ENCODE results near the gene VGLL4.
"Not testable (repeated sequence)": the region's sequence is repeated elsewhere in the genome, so short reads cannot be mapped to it uniquely, and the experiment has no call there.

VGLL4 gene

DNA sequence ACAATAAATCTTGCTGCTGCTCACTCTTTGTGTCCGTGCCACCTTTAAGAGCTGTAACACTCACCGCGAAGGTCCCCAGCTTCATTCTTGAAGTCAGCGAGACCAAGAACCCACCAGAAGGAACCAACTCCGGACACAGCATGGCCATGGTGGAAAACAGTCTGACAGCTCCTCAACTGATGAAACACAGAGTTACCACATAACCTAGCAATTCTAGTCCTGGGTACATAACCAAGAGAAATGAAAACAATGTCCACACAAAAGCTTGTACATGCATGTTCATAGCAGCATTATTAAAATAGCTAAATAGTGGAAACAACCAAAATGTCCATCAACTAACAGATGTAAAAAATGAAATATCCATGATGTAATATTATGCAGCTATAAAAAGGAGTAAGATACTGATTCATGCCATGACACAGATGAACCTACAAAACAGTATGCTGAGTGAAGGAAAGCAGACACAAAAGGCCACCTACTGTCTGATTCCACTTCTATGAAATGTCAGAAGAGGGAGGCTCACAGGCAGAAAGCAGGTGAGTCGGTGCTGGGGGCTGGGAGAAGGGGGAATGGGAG lies 36.8 kb downstream of the VGLL4 start:
- DNase-seq (ENCODE audit: low read depth in 3 of 3): no peak

DNA sequence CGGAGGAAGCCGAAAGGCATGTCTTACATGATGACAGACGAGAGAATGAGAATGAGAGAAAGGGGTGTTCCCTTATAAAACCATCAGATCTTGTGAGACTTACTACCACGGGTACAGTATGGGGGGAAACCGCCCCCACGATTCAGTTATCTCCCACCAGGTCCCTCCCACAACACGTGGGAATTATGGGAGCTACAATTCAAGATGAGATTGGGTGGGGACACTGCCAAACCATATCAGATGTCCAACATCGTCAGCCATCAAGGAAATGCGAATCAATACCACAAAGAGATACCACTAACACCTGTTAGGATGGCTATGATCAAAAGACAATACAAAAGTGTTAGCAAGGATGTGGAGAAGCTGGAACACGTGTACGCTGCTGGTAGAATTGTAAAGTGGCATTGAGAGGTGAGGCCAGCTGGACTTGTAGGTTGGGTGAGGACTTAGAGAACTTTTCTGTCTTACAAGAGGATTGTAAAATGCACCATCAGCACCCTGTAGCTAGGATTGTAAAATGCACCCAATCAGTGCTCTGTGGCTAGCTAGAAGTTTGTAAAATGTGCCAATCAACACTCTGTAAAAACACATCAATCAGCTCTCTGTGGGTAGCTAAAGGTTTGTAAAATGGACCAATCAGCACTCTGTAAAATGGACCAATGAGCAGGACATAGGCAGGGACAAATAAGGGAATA lies 37.5 kb downstream of the VGLL4 start:
- no peak for DNase-seq (ENCODE audit: low read depth in 3 of 3)

DNA sequence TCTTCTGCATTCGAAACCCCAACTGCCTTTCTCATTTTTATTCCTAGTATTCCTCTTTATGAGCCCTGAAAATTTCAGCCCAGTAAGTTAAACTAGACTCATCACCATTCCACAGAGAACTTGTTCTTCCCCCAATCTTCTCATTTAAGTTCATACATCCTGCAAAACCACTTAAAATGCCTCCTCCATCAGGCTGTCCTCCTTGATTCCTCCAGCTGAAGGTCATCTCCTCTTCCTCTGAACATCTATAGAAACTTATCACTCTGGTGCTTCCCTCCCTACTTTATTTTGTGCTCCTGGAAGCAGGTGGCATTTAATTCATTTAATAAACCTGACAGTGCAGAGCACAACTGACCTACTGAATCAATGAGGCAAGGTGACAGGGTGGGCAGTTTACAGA lies 38.3 kb downstream of the VGLL4 start:
- no peak for DNase-seq (ENCODE audit: low read depth in 3 of 3)

DNA sequence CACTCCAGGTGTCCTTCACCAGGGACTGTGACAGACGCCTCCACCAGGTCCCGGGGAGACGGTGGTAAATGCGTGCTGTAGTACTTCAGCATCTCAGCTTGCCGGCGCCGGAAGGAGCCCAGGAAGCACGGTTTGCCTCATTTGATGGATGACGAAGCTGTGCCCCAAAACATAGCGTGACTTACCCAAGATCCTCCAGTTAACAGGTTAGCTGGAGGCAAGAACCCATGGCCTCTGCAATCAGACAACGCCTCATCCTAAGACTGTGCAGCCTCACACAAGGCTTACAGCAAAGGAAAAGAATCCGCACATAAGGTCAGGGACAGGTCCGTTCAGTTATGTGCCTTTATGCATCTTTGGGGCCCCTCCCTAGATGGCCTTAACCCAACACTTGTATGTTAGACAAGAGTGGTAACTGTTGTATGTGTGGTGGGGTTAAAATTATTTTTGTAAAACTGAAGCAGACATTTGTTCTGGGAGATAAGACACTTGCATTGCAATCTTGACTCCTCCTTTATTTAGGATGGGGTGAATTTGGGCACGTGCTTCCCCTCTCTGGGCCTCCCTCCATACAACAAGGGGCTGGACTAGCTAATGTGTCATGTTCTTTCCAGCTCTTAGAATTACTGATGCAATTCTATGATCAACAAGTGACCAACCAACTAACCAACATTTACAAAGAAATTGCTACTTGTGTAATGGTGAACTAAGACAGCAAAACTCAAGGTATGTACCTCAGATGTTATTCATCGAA lies 39.4 kb downstream of the VGLL4 start:
- DNase-seq (ENCODE audit: low read depth in 3 of 3): no peak

DNA sequence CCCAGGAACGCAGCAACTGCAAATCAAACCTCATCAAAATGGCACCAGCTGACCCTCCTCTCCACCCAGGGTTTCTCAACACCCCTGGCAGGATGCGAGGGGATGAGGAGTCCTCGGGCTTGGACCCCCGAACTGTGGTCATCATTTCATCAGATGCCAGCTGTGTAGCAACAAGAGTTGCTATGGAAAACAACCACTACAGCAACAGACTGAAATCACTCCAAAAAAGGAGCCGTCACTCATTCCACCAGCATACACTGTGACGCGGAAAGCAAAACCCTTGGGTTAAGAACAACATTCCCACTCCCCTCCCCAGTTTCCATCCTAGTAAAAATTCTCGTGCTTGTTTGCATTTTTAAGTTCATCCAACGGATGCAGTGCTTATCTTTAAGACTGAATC lies 40.1 kb downstream of the VGLL4 start:
- no peak for DNase-seq (ENCODE audit: low read depth in 3 of 3)

DNA sequence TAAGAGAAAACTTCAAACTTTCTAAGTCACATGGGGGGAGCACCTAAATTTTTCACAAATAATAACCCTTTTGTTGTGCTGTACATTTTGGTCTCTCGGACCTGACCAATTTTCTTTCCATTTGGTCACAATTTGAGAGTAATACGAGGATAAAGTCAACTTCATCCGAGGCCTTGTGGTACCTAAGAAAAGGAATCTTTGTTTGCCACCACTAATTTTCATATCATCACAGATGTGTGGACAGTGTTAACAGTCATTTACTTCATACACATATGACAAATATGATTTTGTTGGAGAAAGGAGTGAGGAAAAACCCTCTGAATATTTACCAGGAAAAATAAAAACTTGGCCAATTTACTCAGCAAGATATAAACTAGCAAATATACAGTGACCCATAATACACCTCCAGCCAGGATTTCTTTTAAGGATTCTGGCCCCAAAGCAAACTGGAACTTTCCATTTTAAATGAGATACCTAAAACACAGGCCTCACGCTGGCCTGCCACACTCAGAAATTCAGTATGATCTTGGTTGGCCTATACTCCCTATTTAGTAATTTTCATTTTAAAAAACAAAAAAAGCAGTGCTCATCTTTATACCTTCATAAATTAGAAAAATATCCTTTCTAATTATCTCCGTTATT lies 40.7 kb downstream of the VGLL4 start:
- DNase-seq (ENCODE audit: low read depth in 3 of 3): no peak

DNA sequence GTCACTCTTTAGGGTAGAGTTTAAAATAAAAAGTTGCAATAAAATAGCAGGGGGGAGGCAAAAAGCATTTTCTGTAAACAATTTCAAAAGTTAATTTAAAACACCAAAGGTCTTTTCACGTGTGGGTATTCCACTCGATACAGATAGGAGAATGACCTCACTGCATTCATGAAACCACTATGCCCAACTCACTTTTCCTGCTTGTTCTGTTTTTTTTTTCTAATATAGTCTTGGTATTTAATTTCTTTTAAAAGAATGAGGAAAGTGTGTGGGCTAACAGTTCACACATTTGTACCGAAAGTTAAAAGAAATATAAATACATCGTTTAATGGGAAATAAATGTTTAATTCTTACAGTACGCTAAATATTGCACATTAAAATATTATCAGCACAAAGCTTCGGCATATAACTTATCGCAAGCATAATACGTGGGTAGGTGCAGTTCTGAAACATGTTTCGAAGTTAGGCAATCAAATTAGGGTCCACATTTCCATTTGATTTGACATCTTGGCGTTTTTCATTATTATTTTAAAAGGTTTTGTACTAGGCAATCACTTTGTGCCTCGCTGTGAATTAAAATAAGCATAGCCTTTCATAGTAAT lies 41.4 kb downstream of the VGLL4 start:
- DNase-seq (ENCODE audit: low read depth in 3 of 3): no peak

DNA sequence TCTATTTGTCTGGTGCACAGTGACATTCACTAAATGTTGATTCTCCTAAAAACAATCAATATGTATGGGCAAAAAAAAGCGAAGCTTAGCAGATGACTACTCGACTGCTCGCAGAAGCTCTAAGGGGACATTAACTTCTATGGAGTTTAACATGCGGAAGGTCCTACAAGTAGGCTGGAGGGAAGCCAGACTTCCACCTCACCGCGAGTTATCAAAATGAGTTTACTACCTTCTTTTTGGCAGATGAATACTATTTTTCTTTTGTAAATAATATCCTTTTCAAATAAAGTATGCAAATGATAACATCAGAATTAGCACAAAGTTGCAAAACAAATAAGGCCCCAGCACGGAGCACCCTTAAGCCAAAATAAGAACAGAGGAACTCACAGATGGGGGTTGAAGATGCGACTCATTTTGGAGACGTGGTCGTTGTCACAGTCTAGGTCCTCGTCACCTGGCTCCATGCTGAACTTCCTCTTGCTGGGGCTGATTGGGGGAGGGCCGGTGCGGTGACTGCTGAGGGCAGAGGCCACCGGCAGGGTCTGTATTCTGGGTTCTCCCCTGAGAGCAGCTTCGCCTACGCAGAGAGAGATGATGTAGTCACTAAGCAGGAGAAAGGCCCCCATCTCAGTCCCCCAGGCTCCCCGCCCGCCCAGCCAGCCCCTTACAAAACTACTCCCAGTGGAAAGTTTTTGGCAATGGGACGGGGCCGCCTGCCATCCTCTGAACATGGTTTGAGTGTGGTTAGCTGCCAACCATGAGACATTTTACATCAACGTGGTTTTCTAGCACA lies 42.1 kb downstream of the VGLL4 start:
- DNase-seq (ENCODE audit: low read depth in 3 of 3): no peak

DNA sequence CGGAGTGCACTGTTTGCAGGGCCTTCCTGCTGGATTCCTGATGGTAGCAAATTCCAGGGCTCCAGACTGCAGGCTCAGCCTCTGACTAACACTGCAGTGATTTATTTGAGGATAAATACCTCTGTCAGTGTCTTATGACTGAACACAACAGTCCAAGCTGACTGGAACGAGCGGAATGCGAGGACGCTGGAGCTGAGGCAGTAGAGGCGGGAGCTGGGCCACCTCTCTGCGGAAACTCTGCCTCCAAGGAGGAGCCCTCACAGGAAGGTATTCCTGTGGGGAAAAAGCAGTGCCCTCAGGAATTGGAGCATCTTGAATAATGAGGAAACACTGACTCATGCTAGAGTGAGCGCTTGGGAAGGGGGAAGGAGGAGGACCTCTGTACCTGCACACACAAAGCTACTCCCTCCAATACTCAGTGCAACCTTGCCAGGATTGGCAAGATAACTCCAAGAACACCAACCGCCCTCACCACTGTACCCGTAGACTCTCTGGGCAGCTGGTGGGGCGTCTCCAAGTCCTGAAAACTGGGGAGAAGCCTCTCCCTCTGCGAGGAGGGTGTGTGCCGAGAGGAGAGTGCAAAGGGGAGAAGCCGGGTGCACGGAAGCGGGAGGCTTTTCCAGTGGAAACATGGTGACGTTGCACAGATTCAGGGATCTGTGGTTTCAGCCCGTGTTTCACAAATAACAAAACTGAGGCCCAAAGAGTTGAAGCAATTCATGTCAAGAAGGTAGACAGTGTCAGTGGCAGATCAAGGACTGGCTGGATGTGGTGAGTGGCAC lies 43.0 kb downstream of the VGLL4 start:
- DNase-seq (ENCODE audit: low read depth in 3 of 3): no peak

DNA sequence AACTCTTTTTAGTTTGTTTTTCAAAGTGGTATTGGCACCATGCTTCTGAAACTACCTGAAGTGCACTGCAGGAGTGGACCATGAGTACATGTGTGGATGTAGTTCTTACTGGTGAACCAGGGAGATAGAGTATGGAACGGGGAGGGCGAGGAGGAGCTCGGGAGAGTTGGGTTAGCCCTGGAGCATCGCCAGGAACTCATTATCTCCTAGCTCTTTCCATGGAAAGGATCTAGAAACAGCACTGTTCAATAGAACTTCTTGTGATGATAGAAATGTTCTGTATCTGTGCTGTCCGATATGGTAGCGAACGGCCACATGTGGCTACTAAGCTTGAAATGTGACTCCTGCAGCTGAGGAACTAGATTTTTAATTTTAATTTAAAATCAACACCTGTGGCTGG lies 47.3 kb downstream of the VGLL4 start:
- no peak for DNase-seq (ENCODE audit: low read depth in 3 of 3)

DNA sequence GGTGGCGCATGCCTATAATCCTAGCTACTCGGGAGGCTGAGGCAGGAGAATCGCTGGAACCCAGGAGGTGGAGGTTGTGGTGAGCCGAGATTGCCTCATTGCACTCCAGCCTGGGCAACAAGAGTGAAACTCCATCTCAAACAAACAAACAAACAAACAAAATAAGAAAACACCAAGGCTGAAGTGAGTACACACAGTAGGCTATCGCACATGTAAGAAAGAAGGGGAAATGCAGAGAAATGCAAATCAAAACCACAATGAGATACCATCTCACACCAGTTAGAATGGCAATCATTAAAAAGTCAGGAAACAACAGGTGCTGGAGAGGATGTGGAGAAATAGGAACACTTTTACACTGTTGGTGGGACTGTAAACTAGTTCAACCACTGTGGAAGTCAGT lies 48.7 kb downstream of the VGLL4 start:
- not testable (repeated sequence) for DNase-seq (ENCODE audit: low read depth in 3 of 3)

DNA sequence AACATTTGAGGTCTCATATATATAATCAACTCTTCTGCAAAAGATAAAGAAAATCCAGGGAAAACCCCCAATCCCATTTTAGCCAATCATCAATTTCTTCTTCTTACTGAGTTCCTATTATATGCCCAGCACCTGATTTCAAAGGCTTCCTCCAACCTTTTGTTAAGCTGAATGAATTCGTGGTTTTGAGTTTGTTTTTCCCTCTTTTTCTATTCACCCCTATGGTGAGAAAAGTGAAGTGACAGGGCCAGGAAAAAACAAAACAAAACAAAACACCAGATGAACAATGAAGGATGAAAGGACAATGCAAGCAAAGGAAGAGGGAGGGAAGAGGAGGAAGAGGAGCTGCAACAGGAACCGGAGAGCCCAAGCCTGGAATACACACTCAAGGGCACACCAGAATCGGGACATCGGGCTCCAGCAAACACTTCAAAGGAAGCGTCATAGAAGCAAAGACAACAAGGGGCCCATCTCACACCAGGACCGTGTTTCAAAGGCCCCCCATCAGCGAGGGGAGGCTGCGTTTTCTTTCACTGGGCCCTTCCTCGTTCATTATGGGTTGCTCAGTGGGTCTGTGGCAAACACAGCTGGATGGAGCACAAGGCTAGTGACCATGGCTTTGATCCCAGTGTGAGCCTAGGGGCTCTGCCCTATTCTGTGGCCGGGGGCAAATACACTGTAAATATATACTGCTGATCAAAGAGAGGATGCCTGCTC lies 50.2 kb downstream of the VGLL4 start:
- no peak for DNase-seq (ENCODE audit: low read depth in 3 of 3)

DNA sequence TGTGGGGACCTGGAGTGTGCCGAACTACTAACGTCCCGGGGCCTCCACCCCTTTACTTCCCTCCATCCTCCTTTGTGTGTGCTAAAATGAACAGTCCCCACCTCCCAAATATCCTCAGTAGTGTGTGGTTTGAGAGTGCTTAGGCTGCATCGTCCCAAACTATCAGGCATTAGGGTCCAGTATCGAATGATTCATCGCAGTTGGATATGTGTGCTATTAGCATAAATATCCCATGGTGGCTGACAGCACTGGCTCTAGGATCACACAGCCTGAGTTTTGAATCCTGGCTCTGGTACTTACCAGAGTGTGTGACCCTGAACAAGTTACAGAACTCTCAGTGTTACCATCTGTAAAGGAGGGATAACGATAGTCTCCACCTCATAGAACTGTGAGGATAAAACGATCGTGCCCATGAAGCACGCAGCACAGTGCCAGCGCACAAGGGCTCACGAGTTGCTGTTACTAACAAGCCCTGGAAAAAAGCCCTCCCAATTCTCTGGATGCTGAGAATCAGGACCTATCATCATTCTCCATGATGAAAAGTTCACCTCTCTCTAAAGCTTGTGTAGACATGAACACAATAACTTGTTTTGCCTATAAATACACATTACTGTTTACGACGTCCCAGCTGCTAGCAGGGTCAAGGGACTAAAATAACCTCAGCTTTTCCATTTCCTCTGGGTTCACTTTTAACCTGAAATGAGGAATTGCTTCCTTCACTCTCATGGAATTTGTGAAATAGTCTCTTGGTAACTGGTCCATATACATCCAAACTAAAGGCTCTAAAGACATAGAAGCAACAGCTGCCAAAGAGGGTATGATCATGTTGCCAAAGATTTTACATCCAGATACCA lies 51.0 kb downstream of the VGLL4 start:
- DNase-seq (ENCODE audit: low read depth in 3 of 3): no peak

DNA sequence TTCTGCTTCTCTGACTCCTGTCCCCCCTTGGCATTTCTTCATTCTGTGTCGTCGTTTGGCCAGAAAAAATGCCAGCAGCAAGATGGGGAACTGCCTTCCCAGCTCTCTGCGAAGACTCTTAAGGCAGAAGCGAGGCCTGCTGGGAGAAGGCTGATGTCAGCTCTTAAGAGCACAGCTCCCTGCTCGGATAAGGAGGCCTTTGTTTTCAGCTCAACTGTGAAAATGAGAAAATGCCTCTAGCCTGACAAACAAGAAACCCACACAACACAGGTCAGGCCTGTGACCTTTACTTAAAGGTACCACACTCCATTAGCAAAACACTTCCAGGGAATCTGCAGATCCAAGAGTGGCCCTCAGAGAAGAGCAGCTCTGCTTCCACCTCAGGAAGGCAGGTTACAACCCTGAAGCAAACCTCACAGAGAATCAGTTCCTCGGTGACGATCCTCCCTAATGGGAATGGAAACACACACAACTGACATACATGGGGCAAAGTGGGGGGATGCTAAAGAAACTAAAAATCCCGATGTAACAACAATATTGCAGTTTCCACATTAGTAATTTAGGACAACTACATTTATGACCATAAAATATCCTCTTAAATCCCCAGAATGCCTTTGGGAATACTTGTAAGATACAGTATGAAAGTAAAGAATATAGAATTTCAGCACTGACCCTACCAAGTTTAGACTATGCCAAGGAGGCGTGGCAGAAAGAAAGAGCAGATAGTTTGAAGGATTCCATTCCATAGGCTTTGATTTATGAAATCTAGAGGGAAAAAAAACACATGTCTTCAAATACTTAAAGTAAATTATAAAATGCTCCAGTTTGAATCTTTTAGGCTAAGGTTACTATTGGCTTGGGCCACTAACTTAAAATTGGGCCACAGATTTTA lies 52.1 kb downstream of the VGLL4 start:
- no peak for DNase-seq (ENCODE audit: low read depth in 3 of 3)

DNA sequence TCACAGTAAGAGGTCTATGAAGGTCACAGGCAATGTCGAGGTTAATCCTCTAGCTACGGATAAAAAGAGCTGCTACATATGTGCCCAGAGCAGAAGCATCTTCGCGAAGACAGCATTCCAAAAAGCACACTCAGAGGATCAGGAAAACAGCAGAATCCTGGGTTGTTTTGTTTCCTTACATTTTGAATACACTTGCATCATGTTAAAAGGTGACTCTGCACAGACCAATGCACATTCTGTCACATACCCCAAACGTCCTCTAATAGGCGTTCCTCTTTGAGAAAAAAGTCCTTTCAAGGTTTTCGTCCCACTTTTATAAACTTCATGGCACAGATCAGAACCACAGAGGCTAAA lies 52.7 kb downstream of the VGLL4 start:
- no peak for DNase-seq (ENCODE audit: low read depth in 3 of 3)

DNA sequence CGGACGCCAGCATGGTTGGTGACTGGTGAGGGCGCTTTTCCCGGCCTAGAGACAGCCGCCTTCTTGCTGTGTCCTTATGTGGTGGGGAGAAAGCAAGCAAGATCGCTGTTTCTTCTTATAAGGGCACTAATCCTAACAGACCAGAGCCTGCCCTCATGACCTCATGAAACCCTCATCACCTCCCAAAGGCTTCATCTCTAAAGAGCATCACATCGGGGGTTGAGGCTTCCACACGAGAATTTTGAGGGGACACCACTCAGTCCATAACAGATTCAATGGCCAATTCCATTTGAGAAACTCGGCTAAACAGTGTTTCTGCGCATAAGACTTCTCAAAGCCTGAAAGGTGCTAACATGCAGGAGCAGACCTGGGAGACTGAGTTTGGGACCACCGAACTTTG lies 54.0 kb downstream of the VGLL4 start:
- DNase-seq (ENCODE audit: low read depth in 3 of 3): no peak

DNA sequence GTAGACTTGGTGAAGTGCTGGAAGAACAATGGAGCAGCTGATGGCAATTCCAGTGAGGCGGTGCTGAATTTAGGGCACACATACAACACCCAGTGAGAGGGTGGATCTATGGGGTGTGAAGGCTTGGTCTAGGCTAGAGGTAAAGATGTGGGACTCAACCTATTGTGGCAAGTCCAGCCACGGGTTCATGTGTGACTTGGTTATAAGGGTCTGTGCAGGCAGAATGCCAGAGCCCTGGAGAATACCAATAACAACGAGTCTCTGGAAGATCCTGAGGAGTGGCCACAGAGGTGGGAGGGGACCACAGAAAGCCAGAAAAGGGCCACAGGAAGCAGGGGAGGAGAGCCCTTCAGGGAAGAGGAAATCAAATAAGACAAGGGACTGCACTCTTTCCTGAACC lies 55.0 kb downstream of the VGLL4 start:
- DNase-seq (ENCODE audit: low read depth in 3 of 3): no peak

DNA sequence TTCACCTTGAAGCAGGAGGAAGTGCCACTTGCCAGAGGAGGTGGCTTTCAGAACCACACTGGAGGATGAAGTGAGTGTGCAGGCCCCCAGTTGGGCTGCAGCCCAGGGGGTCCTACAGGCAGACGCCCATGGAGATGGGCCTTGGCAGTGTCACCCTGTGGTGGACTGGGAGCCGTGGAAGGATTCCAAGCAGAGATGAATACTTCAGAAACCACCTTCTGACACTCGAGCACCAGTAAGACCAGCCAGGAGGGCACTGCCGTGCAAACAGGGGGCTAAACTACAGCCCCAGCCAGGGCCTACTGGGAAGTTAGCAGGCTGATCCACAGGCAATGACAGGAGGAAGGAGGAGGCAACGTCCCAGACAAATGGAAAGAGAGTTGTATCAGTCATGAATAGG lies 55.4 kb downstream of the VGLL4 start:
- DNase-seq (ENCODE audit: low read depth in 3 of 3): no peak

All from stimulated activated CD4-positive, alpha-beta T cell treated with anti-CD3 and anti-CD28 coated beads, TNF-alpha, amount 100 ng/mL, for 24 hours (primary cell).